ENCODE data around the gene CDYL. TPM values are rescaled to one million over a fixed set of nuclear protein-coding genes. Genes with fewer than 3 reads are reported as not detected.

Gene CDYL
- total and polyA plus RNA-seq, 2 of the 4 experiments (the other 2 are of a cell fraction) = 14.2 to 92.1 TPM

GRCh38 chr6:4801491-4802110 is 25.4 kb downstream of the CDYL start:
- Histone ChIP-seq H3K79me1 (ENCODE audit: low read depth in 1 of 2, low read length in 2 of 2) (peaks cover 15 to 71% of the 10 kb centered on the region in 2 experiments), H3K27ac (ENCODE audit: insufficient read depth, low read length) (no peak overlapping the region), H2BK120ac (ENCODE audit: low read depth, low read length) (no peak overlapping the region), H3K9ac (ENCODE audit: low read depth, low read length) (no peak overlapping the region), H3K9me1 (ENCODE audit: insufficient read depth, low read length) (peaks cover 18% of the 10 kb centered on the region), H2BK15ac (ENCODE audit: low read depth, low read length) (no peak overlapping the region), H3K4ac (ENCODE audit: low read depth, low read length) (no peak overlapping the region), H3K4me2 (ENCODE audit: low read depth, low read length) (no peak overlapping the region), H3K27me3 (ENCODE audit: control insufficient read depth, insufficient read depth, low read length) (no peaks in the 10 kb centered on the region), H2BK20ac (ENCODE audit: low read depth, low read length) (no peak overlapping the region), H3K4me3 (ENCODE audit: insufficient read depth, low read depth, low read length) (no peak overlapping the region), H3K56ac (ENCODE audit: extremely low read depth, insufficient read depth, low read length) (no peak overlapping the region), H3K23ac (ENCODE audit: low read depth, low read length) (no peak overlapping the region), H3K36me3 (ENCODE audit: control insufficient read depth, insufficient read depth, low read length) (no peaks in the 10 kb centered on the region), H4K20me1 (ENCODE audit: insufficient read depth, low read length) (peaks cover 75% of the 10 kb centered on the region), H4K91ac (ENCODE audit: insufficient read depth, low read depth, low read length) (no peak overlapping the region), H3K14ac (replicated peaks; ENCODE audit: low read depth, low read length) (no peak overlapping the region), H4K8ac (ENCODE audit: low read depth in 2 of 2, low read length in 2 of 2) (no peak overlapping the region), H4K5ac (ENCODE audit: low read depth, low read length) (no peak overlapping the region), H2AFZ (replicated peaks; ENCODE audit: low read length, poor library complexity) (no peak overlapping the region), H3K9me3 (ENCODE audit: control insufficient read depth, insufficient read depth, low read length) (peaks cover 3% of the 10 kb centered on the region; the same call in 1 of the 2 replicates), H2AK5ac (ENCODE audit: low read depth, low read length) (no peak overlapping the region), H2AK9ac (replicated peaks; ENCODE audit: low read depth, low read length, poor library complexity) (no peak overlapping the region), H2BK5ac (ENCODE audit: low read depth, low read length, poor library complexity, severe bottlenecking) (no peak overlapping the region), H3K18ac (ENCODE audit: low read depth, low read length) (no peak overlapping the region), H3K4me1 (ENCODE audit: control insufficient read depth, insufficient read depth, low read length) (peaks cover 9% of the 10 kb centered on the region)
- no peak for ATAC-seq (ENCODE audit: low read depth)
- ChIA-PET POLR2A (ENCODE audit: unreplicated experiment) (no interaction called here), CTCF (interaction anchor here (1.4 kb wide), 1 partner anchor 9 kb away, joined by 3 read pairs; no protein-coding TSS in a partner anchor)
- in situ Hi-C loops (cut with MboI; ENCODE audit: low sequenced_read_pairs) (no loop called here), intact Hi-C loops (cut with micrococcal nuclease) (loop anchor here (10.0 kb wide), 1 partner anchor 487 kb away; no protein-coding TSS in a partner anchor), dilution Hi-C loops (cut with HindIII; ENCODE audit: low sequenced_read_pairs, unreplicated experiment) (no loop called here)
- DNase-seq = no peak
- no peak for TF ChIP-seq SMC3 (IDR thresholded peaks at IDR 0.05; ENCODE audit: low read depth, low read length)
- no peak for TF ChIP-seq ELK1 (IDR thresholded peaks at IDR 0.05; ENCODE audit: borderline replicate concordance, low read depth, low read length)
- no peak for TF ChIP-seq NFE2L2 (IDR thresholded peaks at IDR 0.05; ENCODE audit: low read depth, low read length)
- TF ChIP-seq RAD21 (IDR thresholded peaks at IDR 0.05; ENCODE audit: low read length) = no peak
- no peak for TF ChIP-seq FOS (IDR thresholded peaks at IDR 0.05; ENCODE audit: low read depth, low read length)
- TF ChIP-seq POLR2A (IDR thresholded peaks at IDR 0.05; ENCODE audit: low read depth, low read length) = no peak
- no peak for TF ChIP-seq CEBPB (IDR thresholded peaks at IDR 0.05; ENCODE audit: low read depth, low read length)
- TF ChIP-seq CHD1 (IDR thresholded peaks at IDR 0.05; ENCODE audit: low read depth, low read length) = no peak
- TF ChIP-seq RCOR1 (IDR thresholded peaks at IDR 0.05; ENCODE audit: insufficient replicate concordance, low read length) = no peak
- TF ChIP-seq RFX5 (IDR thresholded peaks at IDR 0.05; ENCODE audit: low read depth, low read length) = no peak
- BruUV-seq (replicated peaks) = no TSS peak
- WGBS, 2 experiments (ENCODE audit: extremely low coverage in 2 of 2, insufficient read length in 1 of 2) = no CpG with 5 or more reads among the region's 3 CpGs

Data from IMR-90 (cell line).